ENCODE results near the gene PKNOX2. TPM values are rescaled to one million over a fixed set of nuclear protein-coding genes. Genes with fewer than 3 reads are reported as not detected.

Gene PKNOX2
- total and polyA plus RNA-seq, 2 of the 4 experiments (the other 2 are of a cell fraction), result 0.72 to 2.3 TPM

- H3K4me3 ChIP-seq (ENCODE audit: insufficient read depth, low read depth, low read length), result no peak overlapping the region
- BruUV-seq (replicated peaks), result no TSS peak
- no peak overlapping the region for H3K27ac ChIP-seq (ENCODE audit: insufficient read depth, low read length)
- H2AFZ ChIP-seq (replicated peaks; ENCODE audit: low read length, poor library complexity), result no peak overlapping the region
- dilution Hi-C loops (cut with HindIII; ENCODE audit: low sequenced_read_pairs, unreplicated experiment), result no loop called here
- intact Hi-C loops (cut with micrococcal nuclease), result no loop called here
- peaks cover 45% of the 10 kb centered on the region for H3K27me3 ChIP-seq (ENCODE audit: control insufficient read depth, insufficient read depth, low read length)
- no peaks in the 10 kb centered on the region for H4K20me1 ChIP-seq (ENCODE audit: insufficient read depth, low read length)
- CTCF ChIA-PET, result no interaction called here
- no peak overlapping the region for H3K56ac ChIP-seq (ENCODE audit: extremely low read depth, insufficient read depth, low read length)
- H3K9me3 ChIP-seq (ENCODE audit: control insufficient read depth, insufficient read depth, low read length), result no peaks in the 10 kb centered on the region; the same call in 1 of the 2 replicates
- H3K9ac ChIP-seq (ENCODE audit: low read depth, low read length), result no peak overlapping the region
- DNase-seq (no peak), ATAC-seq (ENCODE audit: low read depth) (no peak)
- H3K4me2 ChIP-seq (ENCODE audit: low read depth, low read length), result no peak overlapping the region
- H3K79me1 ChIP-seq (ENCODE audit: low read depth in 1 of 2, low read length in 2 of 2), result no peaks in the 10 kb centered on the region
- no peaks in the 10 kb centered on the region for H3K36me3 ChIP-seq (ENCODE audit: control insufficient read depth, insufficient read depth, low read length)
- no peak overlapping the region for H2BK5ac ChIP-seq (ENCODE audit: low read depth, low read length, poor library complexity, severe bottlenecking)
- H3K4me1 ChIP-seq (ENCODE audit: control insufficient read depth, insufficient read depth, low read length), result no peaks in the 10 kb centered on the region
- H2BK120ac ChIP-seq (ENCODE audit: low read depth, low read length), result no peak overlapping the region
- no peak overlapping the region for H4K5ac ChIP-seq (ENCODE audit: low read depth, low read length)
- TF ChIP-seq RCOR1 (IDR thresholded peaks at IDR 0.05; ENCODE audit: insufficient replicate concordance, low read length) (no peak), CHD1 (IDR thresholded peaks at IDR 0.05; ENCODE audit: low read depth, low read length) (no peak)
- in situ Hi-C loops (cut with MboI; ENCODE audit: low sequenced_read_pairs), result no loop called here
- no peak overlapping the region for H4K8ac ChIP-seq (ENCODE audit: low read depth in 2 of 2, low read length in 2 of 2)
- POLR2A ChIA-PET (ENCODE audit: unreplicated experiment), result no interaction called here
- no peak overlapping the region; the same call in 1 of the 2 replicates for H3K23ac ChIP-seq (ENCODE audit: low read depth, low read length)
- H2AK5ac ChIP-seq (ENCODE audit: low read depth, low read length), result no peak overlapping the region
- H2BK20ac ChIP-seq (ENCODE audit: low read depth, low read length), result no peak overlapping the region
- H4K91ac ChIP-seq (ENCODE audit: insufficient read depth, low read depth, low read length), result no peak overlapping the region
- no peak overlapping the region for H2AK9ac ChIP-seq (replicated peaks; ENCODE audit: low read depth, low read length, poor library complexity)
- no CpG with 5 or more reads among the region's 7 CpGs for WGBS, 2 experiments (ENCODE audit: extremely low coverage in 2 of 2, insufficient read length in 1 of 2)
- H3K18ac ChIP-seq (ENCODE audit: low read depth, low read length), result no peak overlapping the region
- H3K14ac ChIP-seq (replicated peaks; ENCODE audit: low read depth, low read length), result no peak overlapping the region
- no peak overlapping the region for H2BK15ac ChIP-seq (ENCODE audit: low read depth, low read length)
- H3K9me1 ChIP-seq (ENCODE audit: insufficient read depth, low read length), result no peaks in the 10 kb centered on the region; the same call in 1 of the 2 replicates
- no peak overlapping the region for H3K4ac ChIP-seq (ENCODE audit: low read depth, low read length)
These were observed 10.0 kb upstream of the PKNOX2 start for GRCh38 chr11:125154378-125155099.

Measured in IMR-90 (cell line).